CD14-positive monocyte (primary cell): ENCODE measurements around the gene SATB1. TPM values are rescaled to one million over a fixed set of nuclear protein-coding genes. Genes with fewer than 3 reads are reported as not detected.

Experiments used
- DNase-seq, 3 donors: peaks; one replicate each; pipeline ENCODE4 v3.0.0-alpha.2; 2011 to 2022
- H2AFZ ChIP-seq: 2 replicates; pipeline ENCODE4 v1.6.0; 2012; ENCODE audit warnings: mild to moderate bottlenecking, low read depth, low read length, inconsistent platforms; ENCODE audit not compliant: insufficient read depth, poor library complexity, severe bottlenecking
- H3K27ac ChIP-seq, 2 donors: 1 replicate in 1 of 2; 2 replicates in 1 of 2; pipeline ENCODE4 v1.5.1; 2012 to 2013; ENCODE audit warnings: low read length in 2 of 2, control low read depth in 1 of 2, inconsistent platforms in 1 of 2, low read depth in 1 of 2, mild to moderate bottlenecking in 1 of 2
- H3K27me3 ChIP-seq, 2 donors: one replicate each; pipeline versions ENCODE4 v1.6.0 to v1.6.1; 2011 to 2013; ENCODE audit warnings: low read length in 2 of 2; ENCODE audit not compliant: control insufficient read depth in 2 of 2, insufficient read depth in 2 of 2
- H3K36me3 ChIP-seq, 2 donors: replicated peaks in 1 of 2; 1 replicate in 1 of 2; 2 replicates in 1 of 2; pipeline versions ENCODE4 v1.5.1 to v1.6.1; 2012 to 2013; ENCODE audit warnings: low read length in 2 of 2, control low read depth in 1 of 2, inconsistent platforms in 1 of 2, mild to moderate bottlenecking in 1 of 2; ENCODE audit not compliant: insufficient read depth in 2 of 2, control insufficient read depth in 1 of 2
- H3K4me1 ChIP-seq, 2 donors: 1 replicate in 1 of 2; 2 replicates in 1 of 2; pipeline versions ENCODE4 v1.5.1 to v1.6.1; 2012 to 2013; ENCODE audit warnings: low read length in 2 of 2, control low read depth in 1 of 2, inconsistent platforms in 1 of 2, mild to moderate bottlenecking in 1 of 2, moderate library complexity in 1 of 2; ENCODE audit not compliant: insufficient read depth in 2 of 2, control insufficient read depth in 1 of 2
- H3K4me2 ChIP-seq: replicated peaks from 2 replicates; pipeline ENCODE3; 2012; ENCODE audit warnings: low read length, moderate library complexity, mild to moderate bottlenecking; ENCODE audit not compliant: poor library complexity, severe bottlenecking; ENCODE audit errors: extremely low read depth
- H3K4me3 ChIP-seq, 3 experiments: fragments of 200-600 bp in 1 of 3; sonication (generic) in 1 of 3; replicated peaks in 1 of 3; 1 replicate in 2 of 3; 2 replicates in 1 of 3; pipeline ENCODE4 v1.5.1; 2011 to 2013; ENCODE audit warnings: low read length in 3 of 3, mild to moderate bottlenecking in 3 of 3, control low read depth in 2 of 3, low read depth in 2 of 3, inconsistent platforms in 1 of 3, moderate library complexity in 1 of 3
- H3K79me2 ChIP-seq: 2 replicates; pipeline ENCODE4 v1.6.0; 2012; ENCODE audit warnings: mild to moderate bottlenecking, control low read depth, inconsistent platforms, low read length, moderate library complexity; ENCODE audit not compliant: insufficient read depth
- H3K9ac ChIP-seq: 2 replicates; pipeline ENCODE4 v1.6.0; 2017; ENCODE audit warnings: low read length, mild to moderate bottlenecking; ENCODE audit not compliant: insufficient read depth, poor library complexity, severe bottlenecking
- H3K9me3 ChIP-seq, 2 donors: replicated peaks in 1 of 2; 1 replicate in 1 of 2; 2 replicates in 1 of 2; pipeline versions ENCODE4 v1.5.1 to v1.6.1; 2012 to 2013; ENCODE audit warnings: low read length in 2 of 2, control low read depth in 1 of 2; ENCODE audit not compliant: control insufficient read depth in 1 of 2, insufficient read depth in 1 of 2
- H4K20me1 ChIP-seq: 2 replicates; pipeline ENCODE4 v1.6.0; 2012; ENCODE audit warnings: mild to moderate bottlenecking, low read length, control low read depth, moderate library complexity; ENCODE audit not compliant: insufficient read depth
- H3K27ac Mint-ChIP-seq, 7 donors: one replicate each; pipeline ENCODE4 v1.8.0; 2020; ENCODE audit warnings: mild to moderate bottlenecking in 7 of 7, mixed read lengths in 7 of 7, moderate library complexity in 6 of 7, inconsistent platforms in 2 of 7
- H3K27me3 Mint-ChIP-seq, 3 donors: one replicate each; pipeline ENCODE4 v1.8.0; 2021 to 2022; ENCODE audit warnings: low read depth in 3 of 3, mild to moderate bottlenecking in 3 of 3, mixed read lengths in 3 of 3, moderate library complexity in 3 of 3, inconsistent platforms in 1 of 3
- H3K36me3 Mint-ChIP-seq, 2 donors: one replicate each; pipeline ENCODE4 v1.8.0; 2020; ENCODE audit warnings: mixed read lengths in 2 of 2, inconsistent platforms in 1 of 2, mild to moderate bottlenecking in 1 of 2
- H3K4me1 Mint-ChIP-seq: one replicate; pipeline ENCODE4 v1.8.0; 2020; ENCODE audit warnings: mild to moderate bottlenecking, mixed read lengths
- H3K4me3 Mint-ChIP-seq, 2 donors: one replicate each; pipeline ENCODE4 v1.8.0; 2020; ENCODE audit warnings: mild to moderate bottlenecking in 2 of 2, mixed read lengths in 2 of 2, moderate library complexity in 1 of 2
- H3K9me3 Mint-ChIP-seq, 7 donors: one replicate each; pipeline ENCODE4 v1.8.0; 2020 to 2022; ENCODE audit warnings: mixed read lengths in 7 of 7, mild to moderate bottlenecking in 6 of 7, moderate library complexity in 6 of 7, inconsistent platforms in 2 of 7
- CTCF ChIP-seq: fragments of 200-600 bp; IDR thresholded peaks from one replicate; pipeline ENCODE4 v1.8.0; 2022; ENCODE audit warnings: antibody characterized with exemption, mild to moderate bottlenecking
- WGBS: methylation state at CpG from one replicate; pipeline ENCODE4 v1.1.5; 2013; ENCODE audit warnings: missing lambda C conversion rate; ENCODE audit not compliant: insufficient coverage; 5-methylcytosine and 5-hydroxymethylcytosine counted together
- intact Hi-C, 2 donors: fragments of 100-400 bp; cut with micrococcal nuclease; formaldehyde crosslinking; loops; one replicate each; pipeline versions ENCODE4 v1.15.0 to v1.15.1; 2023
- polyA plus RNA-seq, 3 donors: library from polyadenylated mRNA; depleted of rRNA in 1 of 3; unstranded in 2 of 3; stranded (reverse) in 1 of 3; fragments of 300-500 nt in 2 of 3; fragments of >200 nt in 1 of 3; fragmentation: Illumina TruSeq in 2 of 3; gene quantifications; 1 replicate in 2 of 3; 2 replicates in 1 of 3; pipeline ENCODE4 v1.2.3, GENCODE V29; 2012 to 2021

SATB1 gene
- polyA plus RNA-seq, 3 donors: 4.3 to 35.3 (median 6.9) TPM

- Histone ChIP-seq H3K4me3 (no peak overlapping the region), H3K4me2 (no peak overlapping the region), H3K9ac (no peak overlapping the region), H4K20me1 (no peaks in the 10 kb centered on the region), H3K4me1 (no peaks in the 10 kb centered on the region), H2AFZ (no peak overlapping the region), H3K36me3 (peaks cover 20 to 45% of the 10 kb centered on the region in 2 donors), H3K27ac (no peak overlapping the region), H3K9me3 (no peaks in the 10 kb centered on the region), H3K79me2 (no peaks in the 10 kb centered on the region), H3K27me3 (no peaks in the 10 kb centered on the region)
- 96% methylated on average over 16 of the region's 18 CpGs for WGBS
- Mint-ChIP-seq H3K4me1 (peaks cover 2% of the 10 kb centered on the region), H3K4me3 (no peak overlapping the region), H3K27ac (no peak overlapping the region), H3K9me3 (no peaks in the 10 kb centered on the region), H3K36me3 (peaks cover 38 to 39% of the 10 kb centered on the region in 2 donors), H3K27me3 (no peaks in the 10 kb centered on the region)
- intact Hi-C loops: no loop called here
- TF ChIP-seq CTCF: no peak
- no peak for DNase-seq
Observed at GRCh38 chr3:18349197-18349798, 75.8 kb downstream of the SATB1 start.

GRCh38 chr3:18346097-18346496, 79.0 kb downstream of the SATB1 start:
- H2AFZ ChIP-seq: no peak overlapping the region
- H3K27ac Mint-ChIP-seq: no peak overlapping the region
- no peak for DNase-seq
- H3K4me3 Mint-ChIP-seq: no peak overlapping the region
- H3K9me3 ChIP-seq: no peaks in the 10 kb centered on the region
- no CpG with 5 or more reads among the region's 4 CpGs for WGBS
- no peak overlapping the region for H3K9ac ChIP-seq
- no peak overlapping the region for H3K27ac ChIP-seq
- no peak overlapping the region for H3K4me3 ChIP-seq
- no peak overlapping the region for H3K4me2 ChIP-seq
- no peaks in the 10 kb centered on the region for H3K27me3 ChIP-seq
- H3K27me3 Mint-ChIP-seq: no peaks in the 10 kb centered on the region
- H3K36me3 ChIP-seq: peaks cover 12 to 34% of the 10 kb centered on the region in 2 donors
- H3K79me2 ChIP-seq: no peaks in the 10 kb centered on the region
- peaks cover 2% of the 10 kb centered on the region for H3K4me1 Mint-ChIP-seq
- intact Hi-C loops: no loop called here
- H4K20me1 ChIP-seq: no peaks in the 10 kb centered on the region
- H3K4me1 ChIP-seq: no peaks in the 10 kb centered on the region
- H3K9me3 Mint-ChIP-seq: no peaks in the 10 kb centered on the region
- no peak for TF ChIP-seq CTCF
- peaks cover 23 to 25% of the 10 kb centered on the region in 2 donors for H3K36me3 Mint-ChIP-seq
